IMR-90 (cell line): ENCODE data around the gene RBMS2. TPM values are rescaled to one million over a fixed set of nuclear protein-coding genes. Genes with fewer than 3 reads are reported as not detected.

Experiments
- ATAC-seq: fragments of 200-7000 bp; cut with Tn5 transposase; 2 replicates; pipeline ENCODE4 v1.9.1; 2020; ENCODE audit warnings: low read depth, mild to moderate bottlenecking, moderate library complexity
- BruUV-seq: library from RNA; stranded (reverse); fragments of 400-500 nt; replicated peaks from 2 replicates; lab custom pipeline; 2021; lab: Mats Ljungman, UMichigan
- CTCF ChIA-PET: fragments of 300-600 bp; formaldehyde crosslinking; extraction: SDS; loops from one replicate; lab custom pipeline; 2021; ENCODE audit warnings: antibody characterized with exemption; lab: Yijun Ruan, JAX
- POLR2A ChIA-PET: fragments of 300-600 bp; sonication (Branson Sonifier 250); formaldehyde crosslinking; loops from one replicate; lab custom pipeline; 2022; ENCODE audit warnings: antibody characterized with exemption; ENCODE audit not compliant: unreplicated experiment; lab: Charles Lee
- DNase-seq: peaks from one replicate; pipeline ENCODE4 v3.0.0; 2013
- H2AFZ ChIP-seq: replicated peaks from 2 replicates; pipeline ENCODE3; 2013; ENCODE audit warnings: low read length, mild to moderate bottlenecking; ENCODE audit not compliant: poor library complexity
- H2AK5ac ChIP-seq: 2 replicates; pipeline ENCODE4 v1.6.1; 2013; ENCODE audit warnings: low read depth, low read length, inconsistent platforms
- H2AK9ac ChIP-seq: replicated peaks from 2 replicates; pipeline ENCODE3; 2013; ENCODE audit warnings: mild to moderate bottlenecking, low read depth, low read length, moderate library complexity; ENCODE audit not compliant: poor library complexity
- H2BK120ac ChIP-seq: 2 replicates; pipeline ENCODE4 v1.6.1; 2013; ENCODE audit warnings: low read depth, low read length, inconsistent platforms
- H2BK15ac ChIP-seq: 3 replicates; pipeline ENCODE4 v1.6.1; 2013; ENCODE audit warnings: low read depth, low read length, inconsistent platforms
- H2BK20ac ChIP-seq: 2 replicates; pipeline ENCODE4 v1.6.1; 2013; ENCODE audit warnings: low read depth, mild to moderate bottlenecking, inconsistent platforms, low read length, moderate library complexity
- H2BK5ac ChIP-seq: 2 replicates; pipeline ENCODE4 v1.6.1; 2013; ENCODE audit warnings: mild to moderate bottlenecking, low read depth, low read length, inconsistent platforms; ENCODE audit not compliant: poor library complexity, severe bottlenecking
- H3K14ac ChIP-seq: replicated peaks from 2 replicates; pipeline ENCODE4 v1.6.1; 2013; ENCODE audit warnings: low read depth, low read length, inconsistent platforms
- H3K18ac ChIP-seq: 2 replicates; pipeline ENCODE4 v1.6.1; 2013; ENCODE audit warnings: low read depth, low read length, control low read depth
- H3K23ac ChIP-seq: 2 replicates; pipeline ENCODE4 v1.6.1; 2013; ENCODE audit warnings: low read depth, low read length, inconsistent platforms
- H3K27ac ChIP-seq: 2 replicates; pipeline ENCODE4 v1.5.1; 2013; ENCODE audit warnings: mild to moderate bottlenecking, control low read depth, low read length; ENCODE audit not compliant: insufficient read depth
- H3K27me3 ChIP-seq: 2 replicates; pipeline ENCODE4 v1.6.1; 2013; ENCODE audit warnings: low read length; ENCODE audit not compliant: control insufficient read depth, insufficient read depth
- H3K36me3 ChIP-seq: 2 replicates; pipeline ENCODE4 v1.6.1; 2013; ENCODE audit warnings: low read length, mixed read lengths; ENCODE audit not compliant: control insufficient read depth, insufficient read depth
- H3K4ac ChIP-seq: 2 replicates; pipeline ENCODE4 v1.6.1; 2013; ENCODE audit warnings: low read depth, low read length, inconsistent platforms
- H3K4me1 ChIP-seq: 2 replicates; pipeline ENCODE4 v1.6.1; 2013; ENCODE audit warnings: low read length, mixed read lengths; ENCODE audit not compliant: control insufficient read depth, insufficient read depth
- H3K4me2 ChIP-seq: 2 replicates; pipeline ENCODE4 v1.6.1; 2013; ENCODE audit warnings: low read depth, mild to moderate bottlenecking, control low read depth, low read length, moderate library complexity
- H3K4me3 ChIP-seq: 2 replicates; pipeline ENCODE4 v1.5.1; 2013; ENCODE audit warnings: low read depth, mild to moderate bottlenecking, control low read depth, low read length, moderate library complexity; ENCODE audit not compliant: insufficient read depth
- H3K56ac ChIP-seq: 2 replicates; pipeline ENCODE4 v1.6.1; 2013; ENCODE audit warnings: low read length, inconsistent platforms; ENCODE audit not compliant: insufficient read depth; ENCODE audit errors: extremely low read depth
- H3K79me1 ChIP-seq, 2 experiments: 2 replicates each; pipeline ENCODE4 v1.6.1; 2013; ENCODE audit warnings: low read length in 2 of 2, inconsistent platforms in 1 of 2, low read depth in 1 of 2
- H3K9ac ChIP-seq: 2 replicates; pipeline ENCODE4 v1.6.1; 2013; ENCODE audit warnings: low read depth, low read length, control low read depth
- H3K9me1 ChIP-seq: 2 replicates; pipeline ENCODE4 v1.6.1; 2013; ENCODE audit warnings: low read length, inconsistent platforms; ENCODE audit not compliant: insufficient read depth
- H3K9me3 ChIP-seq: 2 replicates; pipeline ENCODE4 v1.6.1; 2013; ENCODE audit warnings: low read length; ENCODE audit not compliant: control insufficient read depth, insufficient read depth
- H4K20me1 ChIP-seq: 2 replicates; pipeline ENCODE4 v1.6.1; 2013; ENCODE audit warnings: low read length, inconsistent platforms; ENCODE audit not compliant: insufficient read depth
- H4K5ac ChIP-seq: 2 replicates; pipeline ENCODE4 v1.6.1; 2013; ENCODE audit warnings: mild to moderate bottlenecking, low read depth, low read length, control low read depth
- H4K8ac ChIP-seq, 2 experiments: 2 replicates each; pipeline ENCODE4 v1.6.1; 2013; ENCODE audit warnings: low read depth in 2 of 2, low read length in 2 of 2, control low read depth in 1 of 2, inconsistent platforms in 1 of 2
- H4K91ac ChIP-seq: 2 replicates; pipeline ENCODE4 v1.6.1; 2013; ENCODE audit warnings: low read depth, low read length, inconsistent platforms; ENCODE audit not compliant: insufficient read depth
- CEBPB ChIP-seq: IDR thresholded peaks from 2 replicates; pipeline ENCODE4 v1.6.1; 2012; ENCODE audit warnings: low read depth, low read length, improper control_type of control experiment
- FOS ChIP-seq: fragments of 150-350 bp; IDR thresholded peaks from 2 replicates; pipeline ENCODE4 v1.6.1; 2016; ENCODE audit warnings: low read depth, low read length
- MAZ ChIP-seq: IDR thresholded peaks from 2 replicates; pipeline ENCODE4 v1.6.1; 2012; ENCODE audit warnings: low read depth, mild to moderate bottlenecking, low read length, improper control_type of control experiment, moderate library complexity, borderline replicate concordance
- POLR2A ChIP-seq: IDR thresholded peaks from 2 replicates; pipeline ENCODE4 v1.6.1; 2012; ENCODE audit warnings: mild to moderate bottlenecking, low read depth, low read length
- RAD21 ChIP-seq: IDR thresholded peaks from 2 replicates; pipeline ENCODE4 v1.6.1; 2012; ENCODE audit warnings: low read length, improper control_type of control experiment
- RCOR1 ChIP-seq: IDR thresholded peaks from 2 replicates; pipeline ENCODE4 v1.6.1; 2012; ENCODE audit warnings: mild to moderate bottlenecking, low read length, improper control_type of control experiment; ENCODE audit not compliant: insufficient replicate concordance
- SMC3 ChIP-seq: fragments of 150-350 bp; IDR thresholded peaks from 2 replicates; pipeline ENCODE4 v1.6.1; 2016; ENCODE audit warnings: low read depth, mild to moderate bottlenecking, antibody characterized with exemption, low read length, moderate library complexity
- WGBS, 2 experiments: methylation state at CpG; one replicate each; pipeline versions ENCODE4 v1.1.5 to v1.1.7; 2013; ENCODE audit warnings: missing lambda C conversion rate in 2 of 2; ENCODE audit not compliant: insufficient read length in 1 of 2; ENCODE audit errors: extremely low coverage in 2 of 2; 5-methylcytosine and 5-hydroxymethylcytosine counted together
- dilution Hi-C: fragments of 300-500 bp; cut with HindIII; formaldehyde crosslinking; loops from one replicate; pipeline ENCODE4 v1.14.3; 2018; ENCODE audit warnings: low sequenced_read_pairs; ENCODE audit not compliant: unreplicated experiment
- in situ Hi-C: fragments of 300-500 bp; cut with MboI; formaldehyde crosslinking; loops from 3 replicates; pipeline ENCODE4 v1.14.3; 2019; ENCODE audit warnings: low sequenced_read_pairs, inconsistent platforms, mixed read lengths
- intact Hi-C: fragments of 100-400 bp; cut with micrococcal nuclease; formaldehyde crosslinking; loops from 2 replicates; pipeline ENCODE4 v1.10.0; 2022
- polyA plus RNA-seq, 3 experiments: library from polyadenylated mRNA; depleted of rRNA; stranded (reverse); fragments of >200 nt; gene quantifications; 2 replicates each; pipeline ENCODE4 v1.2.3, GENCODE V29; 2012; ENCODE audit warnings: low replicate concordance in 1 of 3
- total RNA-seq: library from RNA; depleted of rRNA; stranded (reverse); fragments of >200 nt; gene quantifications from 2 replicates; pipeline ENCODE4 v1.2.3, GENCODE V29; 2012
- TF ChIP-seq, protein P1 (sequence below): conservative IDR thresholded peaks from 2 replicates; pipeline ENCODE4 v1.5.1; 2012; ENCODE audit warnings: mild to moderate bottlenecking, low read depth, low read length, improper control_type of control experiment
- TF ChIP-seq, protein P2 (sequence below): fragments of 150-350 bp; IDR thresholded peaks from 2 replicates; pipeline ENCODE4 v1.6.1; 2016; ENCODE audit warnings: low read depth, mild to moderate bottlenecking, low read length, moderate library complexity, borderline replicate concordance

Gene RBMS2
- total and polyA plus RNA-seq, 2 of the 4 experiments (the other 2 are of a cell fraction) = 38.0 to 43.6 TPM

DNA sequence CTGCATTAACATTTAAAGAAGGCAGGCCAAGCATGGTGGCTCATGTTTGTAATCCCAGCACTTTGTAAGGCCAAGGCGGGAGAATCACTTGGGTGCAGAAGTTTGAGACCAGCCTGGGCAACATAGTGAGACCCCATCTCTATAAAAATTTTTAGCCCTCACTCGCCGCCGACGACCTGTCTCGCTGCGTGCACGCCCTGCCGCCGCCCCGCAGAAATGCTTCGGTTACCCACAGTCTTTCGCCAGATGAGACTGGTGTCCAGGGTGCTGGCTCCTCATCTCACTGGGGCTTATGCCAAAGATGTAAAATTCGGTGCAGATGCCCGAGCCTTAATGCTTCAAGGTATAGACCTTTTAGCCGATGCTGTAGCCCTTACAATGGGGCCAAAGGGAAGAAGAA lies 10.8 kb upstream of the RBMS2 start:
- no peak overlapping the region for H3K18ac ChIP-seq
- H3K4me1 ChIP-seq = no peaks in the 10 kb centered on the region
- H3K4ac ChIP-seq = no peak overlapping the region
- DNase-seq (no peak), ATAC-seq (no peak)
- no TSS peak for BruUV-seq
- no peak overlapping the region for H2BK120ac ChIP-seq
- no peak overlapping the region for H3K14ac ChIP-seq
- no peak overlapping the region for H2BK20ac ChIP-seq
- H4K5ac ChIP-seq = no peak overlapping the region
- H3K27ac ChIP-seq = no peak overlapping the region
- H2AK9ac ChIP-seq = no peak overlapping the region
- no peak overlapping the region for H3K9ac ChIP-seq
- ChIA-PET POLR2A (no interaction called here), CTCF (no interaction called here)
- H4K20me1 ChIP-seq = no peaks in the 10 kb centered on the region
- no peaks in the 10 kb centered on the region; the same call in 1 of the 2 replicates for H3K27me3 ChIP-seq
- intact Hi-C loops = no loop called here
- H2BK15ac ChIP-seq = no peak overlapping the region
- TF ChIP-seq CEBPB (no peak), SMC3 (no peak), FOS (no peak), MAZ (no peak), RCOR1 (no peak), POLR2A (no peak), RAD21 (no peak)
- TF ChIP-seq, protein P1, sequence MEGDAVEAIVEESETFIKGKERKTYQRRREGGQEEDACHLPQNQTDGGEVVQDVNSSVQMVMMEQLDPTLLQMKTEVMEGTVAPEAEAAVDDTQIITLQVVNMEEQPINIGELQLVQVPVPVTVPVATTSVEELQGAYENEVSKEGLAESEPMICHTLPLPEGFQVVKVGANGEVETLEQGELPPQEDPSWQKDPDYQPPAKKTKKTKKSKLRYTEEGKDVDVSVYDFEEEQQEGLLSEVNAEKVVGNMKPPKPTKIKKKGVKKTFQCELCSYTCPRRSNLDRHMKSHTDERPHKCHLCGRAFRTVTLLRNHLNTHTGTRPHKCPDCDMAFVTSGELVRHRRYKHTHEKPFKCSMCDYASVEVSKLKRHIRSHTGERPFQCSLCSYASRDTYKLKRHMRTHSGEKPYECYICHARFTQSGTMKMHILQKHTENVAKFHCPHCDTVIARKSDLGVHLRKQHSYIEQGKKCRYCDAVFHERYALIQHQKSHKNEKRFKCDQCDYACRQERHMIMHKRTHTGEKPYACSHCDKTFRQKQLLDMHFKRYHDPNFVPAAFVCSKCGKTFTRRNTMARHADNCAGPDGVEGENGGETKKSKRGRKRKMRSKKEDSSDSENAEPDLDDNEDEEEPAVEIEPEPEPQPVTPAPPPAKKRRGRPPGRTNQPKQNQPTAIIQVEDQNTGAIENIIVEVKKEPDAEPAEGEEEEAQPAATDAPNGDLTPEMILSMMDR = no peak
- TF ChIP-seq, protein P2, sequence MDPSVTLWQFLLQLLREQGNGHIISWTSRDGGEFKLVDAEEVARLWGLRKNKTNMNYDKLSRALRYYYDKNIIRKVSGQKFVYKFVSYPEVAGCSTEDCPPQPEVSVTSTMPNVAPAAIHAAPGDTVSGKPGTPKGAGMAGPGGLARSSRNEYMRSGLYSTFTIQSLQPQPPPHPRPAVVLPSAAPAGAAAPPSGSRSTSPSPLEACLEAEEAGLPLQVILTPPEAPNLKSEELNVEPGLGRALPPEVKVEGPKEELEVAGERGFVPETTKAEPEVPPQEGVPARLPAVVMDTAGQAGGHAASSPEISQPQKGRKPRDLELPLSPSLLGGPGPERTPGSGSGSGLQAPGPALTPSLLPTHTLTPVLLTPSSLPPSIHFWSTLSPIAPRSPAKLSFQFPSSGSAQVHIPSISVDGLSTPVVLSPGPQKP = no peak
- H3K23ac ChIP-seq = no peak overlapping the region
- H3K9me3 ChIP-seq = no peaks in the 10 kb centered on the region
- no peak overlapping the region for H4K8ac ChIP-seq
- no peak overlapping the region for H3K56ac ChIP-seq
- no peaks in the 10 kb centered on the region for H3K79me1 ChIP-seq
- no peak overlapping the region for H2BK5ac ChIP-seq
- no peak overlapping the region for H3K4me2 ChIP-seq
- H2AK5ac ChIP-seq = no peak overlapping the region
- no peak overlapping the region for H4K91ac ChIP-seq
- no peaks in the 10 kb centered on the region for H3K9me1 ChIP-seq
- WGBS, 2 experiments = 87% methylated on average over 15 of the region's 16 CpGs; no CpG with 5 or more reads in 1 of the 2 experiments
- no peak overlapping the region for H2AFZ ChIP-seq
- dilution Hi-C loops = no loop called here
- H3K4me3 ChIP-seq = no peak overlapping the region
- no peaks in the 10 kb centered on the region for H3K36me3 ChIP-seq
- in situ Hi-C loops = loop anchor here (25.0 kb wide), 1 partner anchor 477 kb away; a partner anchor contains a TSS
